MM.1S (cell line): ENCODE measurements around the gene CLEC16A.

Source experiments
- DNase-seq: peaks from one replicate; pipeline ENCODE4 v3.0.0-alpha.2; 2015
- H2AFZ ChIP-seq: fragments of 300-600 bp; sonication (generic); 2 replicates; pipeline ENCODE4 v1.6.0; 2016; ENCODE audit warnings: antibody characterized with exemption, low read length
- H3F3A ChIP-seq: fragments of 300-600 bp; sonication (generic); 2 replicates; pipeline ENCODE4 v1.6.1; 2016; ENCODE audit warnings: mild to moderate bottlenecking, antibody characterized with exemption, low read length, moderate library complexity, mixed read lengths; ENCODE audit not compliant: insufficient read depth
- H3K27ac ChIP-seq: fragments of 300-600 bp; sonication (generic); 2 replicates; pipeline ENCODE4 v1.5.1; 2016; ENCODE audit warnings: mild to moderate bottlenecking, low read length
- H3K27me3 ChIP-seq: fragments of 300-600 bp; sonication (generic); replicated peaks from 2 replicates; pipeline ENCODE4 v1.6.0; 2016; ENCODE audit warnings: low read length; ENCODE audit not compliant: insufficient read depth
- H3K36me3 ChIP-seq: fragments of 300-600 bp; sonication (generic); replicated peaks from 2 replicates; pipeline ENCODE4 v1.6.1; 2016; ENCODE audit warnings: mild to moderate bottlenecking, low read length, mixed read lengths; ENCODE audit not compliant: insufficient read depth
- H3K4me1 ChIP-seq: fragments of 300-600 bp; sonication (generic); 2 replicates; pipeline ENCODE4 v1.6.1; 2016; ENCODE audit warnings: low read length, mixed read lengths
- H3K4me2 ChIP-seq: fragments of 300-600 bp; sonication (generic); 2 replicates; pipeline ENCODE4 v1.6.0; 2016; ENCODE audit warnings: low read depth, low read length
- H3K4me3 ChIP-seq: fragments of 300-600 bp; sonication (generic); 2 replicates; pipeline ENCODE4 v1.5.1; 2016; ENCODE audit warnings: low read length, mixed read lengths
- H3K79me2 ChIP-seq: fragments of 300-600 bp; sonication (generic); 2 replicates; pipeline ENCODE4 v1.6.1; 2016; ENCODE audit warnings: mixed run types, low read length, mixed read lengths
- H3K9ac ChIP-seq: fragments of 300-600 bp; sonication (generic); 2 replicates; pipeline ENCODE4 v1.6.1; 2016; ENCODE audit warnings: low read length, mixed read lengths
- H3K9me2 ChIP-seq: fragments of 300-600 bp; sonication (generic); replicated peaks from 2 replicates; pipeline ENCODE4 v1.6.1; 2016; ENCODE audit warnings: mild to moderate bottlenecking, low read length, mixed read lengths; ENCODE audit not compliant: insufficient read depth
- H3K9me3 ChIP-seq: fragments of 300-600 bp; sonication (generic); replicated peaks from 2 replicates; pipeline ENCODE4 v1.6.1; 2016; ENCODE audit warnings: mild to moderate bottlenecking, low read length, mixed read lengths; ENCODE audit not compliant: insufficient read depth
- H4K20me1 ChIP-seq: fragments of 300-600 bp; sonication (generic); 2 replicates; pipeline ENCODE4 v1.6.1; 2016; ENCODE audit warnings: mild to moderate bottlenecking, low read length, moderate library complexity, mixed read lengths; ENCODE audit not compliant: insufficient read depth
- CTCF ChIP-seq: fragments of 300-600 bp; sonication (generic); IDR thresholded peaks from 2 replicates; pipeline ENCODE4 v1.5.1; 2016; ENCODE audit warnings: antibody characterized with exemption, low read length, mixed read lengths
- EZH2 ChIP-seq: fragments of 300-600 bp; sonication (generic); optimal IDR thresholded peaks from 2 replicates; pipeline ENCODE3; 2017; ENCODE audit warnings: low read depth, mild to moderate bottlenecking, antibody characterized with exemption, low read length, mixed read lengths
- EZH2phosphoT487 ChIP-seq: fragments of 300-600 bp; sonication (generic); IDR thresholded peaks from 2 replicates; pipeline ENCODE4 v1.6.1; 2018; ENCODE audit warnings: antibody characterized with exemption, low read length

Gene CLEC16A

DNA sequence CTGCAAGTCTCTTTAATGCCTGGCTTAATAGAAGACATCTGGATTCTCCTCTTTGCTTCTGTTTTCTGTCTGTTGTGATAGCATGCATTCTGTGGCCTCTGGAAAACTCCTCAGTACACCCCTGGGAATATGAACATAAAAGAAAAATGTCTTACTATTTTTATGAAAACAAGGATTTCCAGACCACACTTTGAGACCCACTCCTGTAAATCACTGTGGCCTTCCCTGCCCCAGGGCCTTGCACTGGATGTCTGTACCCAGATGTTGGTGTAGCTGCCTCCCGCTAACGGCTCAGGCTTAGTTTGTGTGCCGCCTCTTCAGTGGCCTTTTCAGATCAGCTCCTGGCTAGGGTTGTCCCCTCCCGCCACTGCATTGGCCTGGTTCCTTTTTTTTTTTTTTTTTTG, 185.0 kb downstream of the CLEC16A start:
- H3F3A ChIP-seq = no peaks in the 10 kb centered on the region
- H3K27me3 ChIP-seq = no peaks in the 10 kb centered on the region
- TF ChIP-seq EZH2 (no peak), CTCF (no peak), EZH2phosphoT487 (no peak)
- no peaks in the 10 kb centered on the region for H3K4me1 ChIP-seq
- H3K79me2 ChIP-seq = no peaks in the 10 kb centered on the region
- no peaks in the 10 kb centered on the region for H3K36me3 ChIP-seq
- no peaks in the 10 kb centered on the region for H3K9me3 ChIP-seq
- H3K27ac ChIP-seq = no peak overlapping the region
- no peak overlapping the region for H2AFZ ChIP-seq
- no peaks in the 10 kb centered on the region for H4K20me1 ChIP-seq
- no peak for DNase-seq
- no peak overlapping the region for H3K4me2 ChIP-seq
- H3K9ac ChIP-seq = no peak overlapping the region
- no peak overlapping the region for H3K4me3 ChIP-seq
- no peaks in the 10 kb centered on the region for H3K9me2 ChIP-seq

- DNase-seq = no peak
- Histone ChIP-seq H3K9ac (no peak overlapping the region), H3K4me3 (no peak overlapping the region), H3F3A (no peaks in the 10 kb centered on the region), H3K4me2 (no peak overlapping the region), H4K20me1 (no peaks in the 10 kb centered on the region), H3K4me1 (no peaks in the 10 kb centered on the region), H3K36me3 (no peaks in the 10 kb centered on the region), H2AFZ (no peak overlapping the region), H3K9me3 (no peaks in the 10 kb centered on the region), H3K27ac (no peak overlapping the region), H3K9me2 (no peaks in the 10 kb centered on the region), H3K27me3 (no peaks in the 10 kb centered on the region), H3K79me2 (no peaks in the 10 kb centered on the region)
- no peak for TF ChIP-seq CTCF
- TF ChIP-seq EZH2 = no peak
- no peak for TF ChIP-seq EZH2phosphoT487
Observed at GRCh38 chr16:11130978-11131665, 186.8 kb downstream of the CLEC16A start.

DNA sequence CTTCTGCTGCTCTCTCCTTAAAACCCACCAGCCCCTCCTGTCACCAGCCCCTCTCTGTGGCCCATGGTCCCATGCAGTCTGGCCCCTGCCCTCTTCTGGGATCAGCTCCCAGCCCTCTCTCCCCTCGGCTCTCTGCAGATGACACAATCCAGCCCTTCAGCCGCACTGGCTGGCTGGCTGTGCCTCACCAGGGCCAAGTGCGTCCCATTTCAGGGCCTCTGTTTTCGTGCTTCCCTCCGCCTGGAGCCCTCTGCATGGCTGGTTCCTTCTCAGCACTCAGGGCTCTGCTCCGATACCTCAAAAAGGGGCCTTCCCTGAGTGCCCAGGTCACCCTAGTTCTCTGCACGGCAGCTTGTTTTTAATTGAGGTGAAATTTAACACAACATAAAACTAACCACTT, 187.3 kb downstream of the CLEC16A start:
- Histone ChIP-seq H3K4me1 (no peaks in the 10 kb centered on the region), H4K20me1 (no peaks in the 10 kb centered on the region), H3K9ac (no peak overlapping the region), H3K79me2 (no peaks in the 10 kb centered on the region), H3K27ac (no peak overlapping the region), H3K4me3 (no peak overlapping the region), H3K36me3 (no peaks in the 10 kb centered on the region), H3K9me3 (no peaks in the 10 kb centered on the region), H3K4me2 (no peak overlapping the region), H3F3A (no peaks in the 10 kb centered on the region), H2AFZ (no peak overlapping the region), H3K27me3 (no peaks in the 10 kb centered on the region), H3K9me2 (no peaks in the 10 kb centered on the region)
- TF ChIP-seq EZH2 = no peak
- TF ChIP-seq CTCF = no peak
- no peak for TF ChIP-seq EZH2phosphoT487
- DNase-seq = no peak
